Measurements from ENCODE around the gene SIRPA. TPM values are rescaled to one million over a fixed set of nuclear protein-coding genes. Genes with fewer than 3 reads are reported as not detected.

Gene SIRPA
- total RNA-seq (14.1 and 25.1 TPM in 2 replicates), polyA plus RNA-seq (26.6 and 50.5 TPM in 2 replicates), polyA minus RNA-seq (ENCODE audit: low replicate concordance) (75.8 and 131 TPM in 2 replicates)
- 35.2 and 60.9 TPM in 2 replicates for polyA plus RNA-seq (2012)

- Histone ChIP-seq H2AFZ (ENCODE audit: low read length) (peak within 1 kb of the TSS; percentile 50), H3K9me3 (ENCODE audit: control insufficient read depth, insufficient read depth, low read depth, low read length) (no peaks in the 10 kb centered on the region), H3K9ac (ENCODE audit: insufficient read depth, low read length) (peak within 1 kb of the TSS; percentile 74), H3K27ac (ENCODE audit: insufficient read depth, low read length) (peak within 1 kb of the TSS; percentile 73), H3K36me3 (ENCODE audit: control insufficient read depth, insufficient read depth, low read length) (no peaks in the 10 kb centered on the region), H4K20me1 (ENCODE audit: control insufficient read depth, extremely low read depth, insufficient read depth, low read length) (no peaks in the 10 kb centered on the region), H3K79me2 (ENCODE audit: control insufficient read depth, insufficient read depth, low read length) (peaks cover 45% of the 10 kb centered on the region), H3K4me1 (ENCODE audit: control insufficient read depth, extremely low read depth, insufficient read depth, low read length) (peaks cover 2% of the 10 kb centered on the region), H3K4me3 (replicated peaks in 1 of 4; ENCODE audit: control extremely low read depth in 1 of 4, insufficient read depth in 1 of 4, low read depth in 3 of 4, low read length in 4 of 4) (peak within 1 kb of the TSS; percentile 65 to 96 (median 86)), H3K27me3 (ENCODE audit: control insufficient read depth, insufficient read depth, low read length) (no peaks in the 10 kb centered on the region), H3K4me2 (ENCODE audit: extremely low read depth, insufficient read depth, low read length) (peak within 1 kb of the TSS; percentile 82)
- TF ChIP-seq CTCF (conservative IDR thresholded peaks at IDR 0.05 in 1 of 2, IDR thresholded peaks at IDR 0.05 in 1 of 2; ENCODE audit: low read depth in 1 of 2, low read length in 2 of 2) = no peak
- TF ChIP-seq EZH2 (IDR thresholded peaks at IDR 0.05; ENCODE audit: low read length, missing control alignments) = no peak
- DNase-seq (ENCODE audit: low read depth in 2 of 2) = peak; percentile 73
These were observed at the start of gene SIRPA for GRCh38 chr20:1894951-1895673. TSS of gene SIRPA (plus strand) at chr20:1895407. CDS start at chr20:1895448, 41 bp downstream.

GRCh38 chr20:1845701-1846100 lies 49.5 kb upstream of the SIRPA start:
- no peak for TF ChIP-seq EZH2 (IDR thresholded peaks at IDR 0.05; ENCODE audit: low read length, missing control alignments)
- TF ChIP-seq CTCF (conservative IDR thresholded peaks at IDR 0.05 in 1 of 2, IDR thresholded peaks at IDR 0.05 in 1 of 2; ENCODE audit: low read depth in 1 of 2, low read length in 2 of 2) = no peak
- H2AFZ ChIP-seq (ENCODE audit: low read length) = no peak overlapping the region
- H3K4me3 ChIP-seq (replicated peaks in 1 of 4; ENCODE audit: control extremely low read depth in 1 of 4, insufficient read depth in 1 of 4, low read depth in 3 of 4, low read length in 4 of 4) = no peak overlapping the region
- H3K79me2 ChIP-seq (ENCODE audit: control insufficient read depth, insufficient read depth, low read length) = no peaks in the 10 kb centered on the region
- H3K27me3 ChIP-seq (ENCODE audit: control insufficient read depth, insufficient read depth, low read length) = peaks cover 2% of the 10 kb centered on the region
- H3K9me3 ChIP-seq (ENCODE audit: control insufficient read depth, insufficient read depth, low read depth, low read length) = no peaks in the 10 kb centered on the region
- H3K27ac ChIP-seq (ENCODE audit: insufficient read depth, low read length) = no peak overlapping the region
- DNase-seq (ENCODE audit: low read depth in 2 of 2) = no peak
- H3K4me1 ChIP-seq (ENCODE audit: control insufficient read depth, extremely low read depth, insufficient read depth, low read length) = peaks cover 4% of the 10 kb centered on the region
- H3K36me3 ChIP-seq (ENCODE audit: control insufficient read depth, insufficient read depth, low read length) = no peaks in the 10 kb centered on the region
- H3K9ac ChIP-seq (ENCODE audit: insufficient read depth, low read length) = no peak overlapping the region
- no peaks in the 10 kb centered on the region for H4K20me1 ChIP-seq (ENCODE audit: control insufficient read depth, extremely low read depth, insufficient read depth, low read length)
- H3K4me2 ChIP-seq (ENCODE audit: extremely low read depth, insufficient read depth, low read length) = no peak overlapping the region

GRCh38 chr20:1846341-1846740 lies 48.9 kb upstream of the SIRPA start:
- no peak overlapping the region for H3K27ac ChIP-seq (ENCODE audit: insufficient read depth, low read length)
- no peak overlapping the region for H2AFZ ChIP-seq (ENCODE audit: low read length)
- H3K4me3 ChIP-seq (replicated peaks in 1 of 4; ENCODE audit: control extremely low read depth in 1 of 4, insufficient read depth in 1 of 4, low read depth in 3 of 4, low read length in 4 of 4) = no peak overlapping the region
- TF ChIP-seq CTCF (conservative IDR thresholded peaks at IDR 0.05 in 1 of 2, IDR thresholded peaks at IDR 0.05 in 1 of 2; ENCODE audit: low read depth in 1 of 2, low read length in 2 of 2) (no peak), EZH2 (IDR thresholded peaks at IDR 0.05; ENCODE audit: low read length, missing control alignments) (no peak)
- no peaks in the 10 kb centered on the region for H4K20me1 ChIP-seq (ENCODE audit: control insufficient read depth, extremely low read depth, insufficient read depth, low read length)
- peaks cover 2% of the 10 kb centered on the region for H3K27me3 ChIP-seq (ENCODE audit: control insufficient read depth, insufficient read depth, low read length)
- H3K4me1 ChIP-seq (ENCODE audit: control insufficient read depth, extremely low read depth, insufficient read depth, low read length) = peaks cover under 1% of the 10 kb centered on the region
- H3K4me2 ChIP-seq (ENCODE audit: extremely low read depth, insufficient read depth, low read length) = no peak overlapping the region
- H3K9me3 ChIP-seq (ENCODE audit: control insufficient read depth, insufficient read depth, low read depth, low read length) = no peaks in the 10 kb centered on the region
- no peaks in the 10 kb centered on the region for H3K36me3 ChIP-seq (ENCODE audit: control insufficient read depth, insufficient read depth, low read length)
- no peak overlapping the region for H3K9ac ChIP-seq (ENCODE audit: insufficient read depth, low read length)
- no peaks in the 10 kb centered on the region for H3K79me2 ChIP-seq (ENCODE audit: control insufficient read depth, insufficient read depth, low read length)
- DNase-seq (ENCODE audit: low read depth in 2 of 2) = no peak

Measured in fibroblast of lung (primary cell).